HL-60/S4 treated with retinoic acid at 250 ng/mL for 4 days and 3 days (cell line): ENCODE measurements around the gene TESK2.

ENCODE experiments used
- in situ Hi-C: fragments of 300-500 bp; cut with MboI; formaldehyde crosslinking; loops from 2 replicates; pipeline ENCODE4 v1.7.0; 2022; ENCODE audit warnings: low sequenced_read_pairs

The TESK2 gene

GRCh38 chr1:45319761-45320160 is 171.2 kb downstream of the TESK2 start:
- in situ Hi-C loops = no loop called here

GRCh38 chr1:45317166-45317565 is 173.8 kb downstream of the TESK2 start:
- in situ Hi-C loops = no loop called here

GRCh38 chr1:45314266-45314665 is 176.7 kb downstream of the TESK2 start:
- in situ Hi-C loops = no loop called here

GRCh38 chr1:45306905-45307304 is 184.1 kb downstream of the TESK2 start:
- in situ Hi-C loops = no loop called here

GRCh38 chr1:45306319-45306718 is 184.6 kb downstream of the TESK2 start:
- in situ Hi-C loops = no loop called here

- in situ Hi-C loops = no loop called here
Measured at GRCh38 chr1:45305231-45305630, 185.7 kb downstream of the TESK2 start.

- in situ Hi-C loops = no loop called here
Measured at GRCh38 chr1:45304311-45305081, 186.5 kb downstream of the TESK2 start.

- in situ Hi-C loops = no loop called here
Measured at GRCh38 chr1:45303520-45304310, 187.2 kb downstream of the TESK2 start.

- in situ Hi-C loops = no loop called here
Measured at GRCh38 chr1:45302505-45303150, 188.3 kb downstream of the TESK2 start.

- in situ Hi-C loops = no loop called here
Measured at GRCh38 chr1:45300669-45300997, 190.3 kb downstream of the TESK2 start.

GRCh38 chr1:45299981-45300668 is 190.8 kb downstream of the TESK2 start:
- in situ Hi-C loops = loop anchor here (10.0 kb wide), 1 partner anchor 285 kb away; the partner anchor contains the start of genes HECTD3 and UROD

GRCh38 chr1:45299296-45299695 is 191.7 kb downstream of the TESK2 start:
- in situ Hi-C loops = loop anchor here (10.0 kb wide), 1 partner anchor 284 kb away; the partner anchor contains the start of genes HECTD3 and UROD

- in situ Hi-C loops = loop anchor here (10.0 kb wide), 1 partner anchor 283 kb away; the partner anchor contains the start of genes HECTD3 and UROD
Measured at GRCh38 chr1:45297666-45298356, 193.2 kb downstream of the TESK2 start.
